Adipocyte (in vitro differentiated cells): ENCODE measurements around the gene CHST11.

Source experiments
- DNase-seq: peaks from one replicate; pipeline ENCODE4 v3.0.0-alpha.2; 2015; ENCODE audit warnings: low read depth
- H3K27me3 ChIP-seq: replicated peaks from 2 replicates; pipeline ENCODE4 v1.7.0; 2013; ENCODE audit warnings: mild to moderate bottlenecking, low read length, moderate library complexity; ENCODE audit not compliant: control insufficient read depth, insufficient read depth
- H3K36me3 ChIP-seq: 2 replicates; pipeline ENCODE4 v1.7.0; 2013; ENCODE audit warnings: low read length, mild to moderate bottlenecking, moderate library complexity; ENCODE audit not compliant: control insufficient read depth, insufficient read depth, severe bottlenecking
- H3K4me1 ChIP-seq: 2 replicates; pipeline ENCODE4 v1.7.0; 2013; ENCODE audit warnings: mild to moderate bottlenecking, low read length, moderate library complexity; ENCODE audit not compliant: control insufficient read depth, insufficient read depth
- H3K4me3 ChIP-seq: 2 replicates; pipeline ENCODE4 v1.7.0; 2013; ENCODE audit warnings: mild to moderate bottlenecking, low read length, moderate library complexity
- H3K9ac ChIP-seq: 2 replicates; pipeline ENCODE4 v1.7.0; 2013; ENCODE audit warnings: mild to moderate bottlenecking, low read length, moderate library complexity
- H3K9me3 ChIP-seq: 2 replicates; pipeline ENCODE4 v1.7.0; 2013; ENCODE audit warnings: mild to moderate bottlenecking, low read length, moderate library complexity; ENCODE audit not compliant: control insufficient read depth

Gene CHST11

DNA sequence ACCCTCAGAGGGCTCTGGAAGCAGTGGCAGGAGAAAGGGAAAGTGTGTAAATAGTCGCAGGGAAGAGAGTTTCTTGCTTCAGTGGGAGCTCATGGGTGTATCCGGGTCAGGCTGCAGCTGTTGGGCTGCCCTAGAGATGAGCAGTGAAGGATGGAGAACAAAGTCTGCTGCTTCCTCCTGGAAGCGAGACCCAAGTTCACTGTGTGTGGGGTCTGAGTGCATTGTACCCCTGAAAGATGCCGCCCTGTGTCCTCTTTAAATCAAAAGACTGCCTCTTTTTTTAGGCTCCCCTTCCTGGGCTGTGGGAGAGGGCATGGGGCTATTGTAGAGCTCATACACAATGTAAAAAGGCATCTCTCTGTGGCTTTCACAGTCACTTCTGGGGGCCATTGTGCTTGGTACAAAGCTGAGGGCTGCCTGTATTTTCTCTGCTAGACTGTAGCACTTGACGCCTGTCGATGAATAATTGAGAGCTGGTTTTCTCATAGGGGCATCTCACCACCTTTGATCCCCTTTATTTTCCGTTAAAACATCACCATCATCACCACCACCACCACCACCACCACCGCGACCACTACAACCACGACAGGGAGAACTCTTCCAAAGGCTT, 16.7 kb downstream of the CHST11 start:
- H3K4me3 ChIP-seq = no peak overlapping the region
- no peaks in the 10 kb centered on the region for H3K9me3 ChIP-seq
- DNase-seq = no peak
- H3K27me3 ChIP-seq = no peaks in the 10 kb centered on the region
- H3K36me3 ChIP-seq = no peaks in the 10 kb centered on the region
- no peaks in the 10 kb centered on the region for H3K4me1 ChIP-seq
- H3K9ac ChIP-seq = no peak overlapping the region

DNA sequence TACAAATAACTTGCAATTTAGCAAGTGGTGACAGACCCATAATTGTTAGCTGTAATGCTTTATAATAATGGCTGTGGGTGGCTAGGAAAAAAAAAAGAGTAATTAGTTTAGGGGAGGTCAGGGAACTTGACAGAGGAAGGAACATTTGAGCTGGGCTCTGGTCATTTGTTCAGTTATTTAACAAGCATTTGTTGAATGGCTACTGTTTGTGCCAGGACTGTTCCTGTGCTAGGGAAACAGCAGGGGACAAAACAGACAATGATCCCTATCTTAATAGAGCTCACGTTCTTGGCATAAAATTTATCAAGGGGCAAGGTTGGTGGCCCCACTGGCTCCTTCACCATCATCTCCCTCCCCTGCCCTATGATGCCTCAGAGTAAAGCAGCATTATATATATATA, 18.5 kb downstream of the CHST11 start:
- Histone ChIP-seq H3K4me1 (no peaks in the 10 kb centered on the region), H3K27me3 (no peaks in the 10 kb centered on the region)

DNA sequence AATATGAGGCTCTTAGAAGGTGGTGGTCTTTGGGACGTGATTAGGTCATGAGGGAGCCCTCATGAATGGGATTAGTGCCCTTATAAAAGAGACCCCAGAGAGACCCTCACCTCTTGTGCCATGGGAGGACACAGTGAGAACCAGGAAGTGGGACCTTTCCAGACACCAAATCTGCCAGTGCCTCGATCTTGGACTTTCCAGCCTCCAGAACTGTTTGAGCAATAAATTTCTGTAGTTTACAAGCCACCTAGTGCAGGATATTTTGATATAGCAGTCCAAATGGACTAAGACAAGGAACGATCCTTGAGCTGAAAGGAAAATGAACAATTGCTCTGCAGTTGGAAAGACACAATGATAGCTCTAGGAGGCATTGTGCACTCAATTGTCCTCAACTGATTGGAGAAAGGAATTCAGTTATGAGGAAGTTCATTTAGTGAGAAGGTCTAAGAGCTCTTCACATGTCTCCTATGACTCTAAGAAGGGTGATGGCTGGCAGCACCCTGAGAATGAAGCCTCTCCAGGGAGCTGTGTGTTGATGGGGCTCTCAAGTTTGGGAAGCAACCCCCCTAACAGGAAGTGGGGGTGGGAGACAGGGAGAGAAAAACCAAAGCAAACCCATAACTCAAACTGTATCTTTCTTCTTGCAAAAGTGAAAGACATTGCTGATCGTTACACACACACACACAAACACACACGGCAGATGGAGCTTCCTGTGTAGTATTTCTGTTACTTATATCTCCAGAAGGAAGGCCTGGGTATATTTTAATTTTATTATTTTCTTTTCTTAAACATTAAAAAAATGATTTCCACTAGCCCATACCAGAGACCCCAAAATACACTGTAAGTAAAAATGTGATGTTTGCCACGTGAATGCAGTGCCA, 21.0 kb downstream of the CHST11 start:
- H3K4me3 ChIP-seq = no peak overlapping the region
- no peak for DNase-seq
- H3K9ac ChIP-seq = no peak overlapping the region
- no peaks in the 10 kb centered on the region for H3K9me3 ChIP-seq
- H3K36me3 ChIP-seq = no peaks in the 10 kb centered on the region
- H3K27me3 ChIP-seq = no peaks in the 10 kb centered on the region
- H3K4me1 ChIP-seq = peaks cover 5% of the 10 kb centered on the region

More for the DNA sequence above, 18.5 kb downstream of the CHST11 start:
- no peak for DNase-seq
- H3K9me3 ChIP-seq = no peaks in the 10 kb centered on the region
- no peak overlapping the region for H3K4me3 ChIP-seq
- H3K36me3 ChIP-seq = no peaks in the 10 kb centered on the region
- no peak overlapping the region for H3K9ac ChIP-seq

DNA sequence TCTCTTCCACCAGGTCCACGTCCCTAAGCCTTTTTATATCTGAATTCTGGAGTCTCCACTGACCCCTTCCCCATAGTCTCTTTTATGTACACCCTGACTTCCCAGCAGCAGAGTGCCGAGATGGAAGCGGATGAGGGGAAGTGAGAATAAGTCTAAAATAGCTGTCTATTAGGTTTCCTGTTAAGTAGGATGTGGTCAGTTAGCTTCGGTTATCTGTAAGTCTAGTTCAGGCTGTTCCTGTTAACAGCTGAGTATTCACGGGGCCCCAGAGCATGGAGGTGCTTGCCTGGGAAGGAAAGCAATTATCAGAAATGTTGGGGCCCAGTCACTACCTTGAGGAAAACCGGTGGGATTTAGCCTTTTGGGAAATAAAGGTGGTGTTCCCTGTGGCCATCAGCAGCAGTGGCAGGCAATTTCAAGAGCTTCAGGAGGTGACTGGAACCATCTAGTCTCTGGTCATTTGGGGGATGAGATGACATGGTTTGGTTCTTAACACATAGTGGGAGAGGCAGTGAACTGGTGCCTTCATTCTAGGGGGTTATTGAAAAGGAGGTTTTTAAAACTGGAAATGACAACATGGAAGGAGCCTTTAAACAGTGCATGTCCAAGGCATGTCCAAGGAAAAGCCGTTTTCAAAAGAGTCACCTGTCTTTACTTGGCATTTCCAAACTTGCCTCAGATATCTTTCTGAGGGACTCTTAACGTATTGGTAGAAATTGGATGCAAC, 21.8 kb downstream of the CHST11 start:
- DNase-seq = no peak
- no peaks in the 10 kb centered on the region for H3K36me3 ChIP-seq
- no peak overlapping the region for H3K4me3 ChIP-seq
- no peak overlapping the region for H3K9ac ChIP-seq
- H3K9me3 ChIP-seq = no peaks in the 10 kb centered on the region
- H3K4me1 ChIP-seq = peaks cover 5% of the 10 kb centered on the region
- no peaks in the 10 kb centered on the region for H3K27me3 ChIP-seq

DNA sequence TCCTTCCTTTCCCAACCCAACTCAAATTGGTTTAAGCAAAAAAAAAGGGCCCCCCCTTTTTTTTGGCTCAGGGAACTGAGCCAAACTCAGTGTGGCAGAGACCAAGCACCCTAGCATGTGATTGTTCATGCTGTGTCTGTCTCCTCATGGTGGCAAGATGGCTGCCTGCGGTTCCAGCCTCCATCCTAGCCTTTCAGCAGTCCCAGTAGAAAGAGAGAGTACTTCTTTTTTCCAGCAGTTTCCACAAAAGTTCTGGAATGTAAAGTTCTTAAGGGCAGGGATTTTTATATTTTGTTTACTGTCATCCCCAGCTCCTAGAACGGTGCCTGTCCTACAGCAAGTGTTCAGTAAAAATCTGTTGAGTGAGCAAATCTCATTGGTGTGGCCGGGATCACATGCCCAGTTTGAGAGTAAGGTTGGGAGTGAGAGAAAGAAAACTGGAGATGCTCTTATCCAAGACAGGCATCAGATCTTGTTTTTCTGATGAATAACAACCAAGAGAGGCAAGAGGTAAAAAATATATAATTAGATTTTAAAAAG, 22.4 kb downstream of the CHST11 start:
- no peak overlapping the region for H3K9ac ChIP-seq

DNA sequence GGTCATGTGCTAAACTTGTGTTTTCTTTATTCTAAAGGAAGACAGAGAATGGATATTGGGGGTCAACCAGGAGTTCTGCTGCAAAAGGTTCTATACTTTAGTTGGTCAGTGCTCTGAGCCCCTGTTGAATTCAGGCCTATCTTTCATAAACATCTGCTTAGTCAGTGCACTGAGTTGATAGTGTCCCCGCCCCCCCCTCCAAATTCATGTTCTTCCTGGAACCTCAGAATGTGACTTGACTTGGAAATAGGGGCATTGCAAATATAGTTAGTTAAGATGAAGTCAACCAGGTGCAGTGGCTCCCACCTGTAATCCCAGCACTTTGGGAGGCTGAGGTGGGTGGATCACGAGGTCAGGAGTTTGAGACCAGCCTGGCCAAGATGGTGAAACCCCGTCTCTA, 23.3 kb downstream of the CHST11 start:
- H3K4me1 ChIP-seq = peaks cover 5% of the 10 kb centered on the region
- H3K9me3 ChIP-seq = no peaks in the 10 kb centered on the region
- DNase-seq = no peak
- no peaks in the 10 kb centered on the region for H3K36me3 ChIP-seq
- H3K27me3 ChIP-seq = no peaks in the 10 kb centered on the region
- H3K4me3 ChIP-seq = no peak overlapping the region
- H3K9ac ChIP-seq = no peak overlapping the region

More for the DNA sequence above, 22.4 kb downstream of the CHST11 start:
- no peaks in the 10 kb centered on the region for H3K27me3 ChIP-seq
- DNase-seq = no peak
- no peaks in the 10 kb centered on the region for H3K36me3 ChIP-seq
- H3K4me3 ChIP-seq = no peak overlapping the region
- H3K9me3 ChIP-seq = no peaks in the 10 kb centered on the region
- H3K4me1 ChIP-seq = peaks cover 5% of the 10 kb centered on the region

DNA sequence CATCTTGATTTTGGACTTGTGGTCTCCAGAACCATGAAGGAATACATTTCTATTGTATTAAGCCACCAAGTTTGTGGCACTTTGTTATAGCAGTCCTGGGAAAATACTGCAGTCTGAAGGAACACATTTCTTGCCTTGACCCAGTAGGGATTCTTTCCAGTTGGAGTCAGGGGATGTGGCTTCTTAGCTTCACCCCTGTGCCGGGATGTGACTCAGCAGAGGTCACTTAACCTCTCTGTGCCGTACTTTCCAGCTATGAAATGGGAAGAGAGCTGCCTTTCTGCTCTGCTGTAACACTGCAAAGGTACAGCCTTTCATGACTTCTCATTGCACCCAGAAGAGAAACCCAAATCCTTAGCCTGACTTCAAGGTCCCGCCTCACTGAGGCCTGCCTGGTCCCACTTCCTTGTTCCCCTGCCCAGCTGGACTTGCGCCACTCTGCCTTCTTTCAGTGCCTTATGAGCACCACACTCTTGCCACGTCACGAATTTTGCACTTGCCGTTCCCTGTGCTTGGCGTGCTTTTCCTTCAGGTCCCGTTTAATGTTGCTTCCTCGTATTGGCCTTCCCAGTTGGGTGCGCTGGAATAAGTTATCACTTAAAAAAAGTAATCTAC, 24.2 kb downstream of the CHST11 start:
- no peaks in the 10 kb centered on the region for H3K9me3 ChIP-seq
- no peak overlapping the region for H3K4me3 ChIP-seq
- no peak overlapping the region for H3K9ac ChIP-seq
- no peaks in the 10 kb centered on the region for H3K36me3 ChIP-seq
- peaks cover 5% of the 10 kb centered on the region for H3K4me1 ChIP-seq
- H3K27me3 ChIP-seq = no peaks in the 10 kb centered on the region
- DNase-seq = no peak

DNA sequence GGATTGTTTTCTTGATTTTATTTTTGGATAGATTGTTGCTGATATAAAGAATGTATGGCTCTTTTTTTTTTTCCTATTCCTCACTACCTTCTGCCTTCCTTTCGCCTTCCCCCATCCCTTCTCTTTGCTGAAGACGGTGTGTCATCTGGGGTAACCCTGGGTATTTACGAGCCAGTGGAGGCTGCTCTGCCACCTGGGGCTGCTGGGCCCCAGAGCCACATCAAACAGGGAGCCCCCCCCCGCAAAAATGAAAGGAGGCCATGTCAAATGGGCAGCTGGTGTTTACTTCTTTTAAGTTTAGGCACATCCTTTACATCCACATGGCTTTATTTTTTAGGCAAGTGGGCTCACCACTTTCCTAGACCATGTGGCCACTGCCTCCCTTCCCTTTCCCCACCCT, 25.4 kb downstream of the CHST11 start:
- H3K4me1 ChIP-seq = peaks cover 13% of the 10 kb centered on the region
- no peaks in the 10 kb centered on the region for H3K36me3 ChIP-seq
- H3K4me3 ChIP-seq = no peak overlapping the region
- no peak overlapping the region for H3K9ac ChIP-seq
- no peaks in the 10 kb centered on the region for H3K9me3 ChIP-seq
- no peaks in the 10 kb centered on the region for H3K27me3 ChIP-seq
- no peak for DNase-seq

DNA sequence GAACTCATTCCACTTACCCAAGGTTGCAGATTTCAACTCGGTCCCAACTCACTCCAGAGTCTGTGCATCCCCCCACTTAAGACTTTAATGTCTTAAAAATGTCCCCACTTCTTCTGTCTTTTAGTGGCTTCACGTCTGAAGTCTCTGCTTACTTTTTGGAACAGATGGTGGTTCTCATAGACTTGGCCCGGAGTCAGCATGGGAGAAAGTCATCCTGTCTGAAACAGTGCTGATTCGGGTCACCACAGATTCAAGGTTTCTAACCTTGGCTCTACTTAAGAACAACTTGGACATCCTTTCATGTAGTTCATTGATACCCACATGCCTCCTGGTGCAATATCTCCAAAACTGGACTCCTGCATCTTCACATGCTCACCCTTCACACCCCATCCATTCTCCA, 26.0 kb downstream of the CHST11 start:
- H3K4me3 ChIP-seq = no peak overlapping the region
- no peak for DNase-seq
- H3K36me3 ChIP-seq = no peaks in the 10 kb centered on the region
- H3K9ac ChIP-seq = no peak overlapping the region
- no peaks in the 10 kb centered on the region for H3K9me3 ChIP-seq
- H3K4me1 ChIP-seq = peaks cover 15% of the 10 kb centered on the region
- H3K27me3 ChIP-seq = no peaks in the 10 kb centered on the region

DNA sequence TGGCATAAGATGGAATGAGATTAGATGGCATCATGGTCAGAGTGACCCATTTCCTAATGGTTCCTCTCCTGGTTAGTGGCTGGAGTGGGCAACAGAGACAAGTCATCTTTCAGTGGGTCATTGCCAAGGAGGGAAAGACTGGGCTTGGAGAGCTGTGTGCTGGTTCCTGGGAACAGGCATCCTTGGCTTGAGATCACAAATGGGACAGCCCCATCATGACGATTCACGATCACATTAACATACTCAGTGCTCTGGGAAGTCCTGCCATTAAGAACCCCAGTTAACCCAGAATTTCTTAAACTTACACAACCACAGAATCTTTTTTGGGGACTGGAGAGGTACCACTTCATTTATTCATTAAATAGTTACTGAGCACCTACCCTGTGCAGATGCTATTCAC, 27.3 kb downstream of the CHST11 start:
- H3K36me3 ChIP-seq = no peaks in the 10 kb centered on the region
- H3K4me3 ChIP-seq = no peak overlapping the region
- H3K4me1 ChIP-seq = peaks cover 15% of the 10 kb centered on the region
- H3K27me3 ChIP-seq = no peaks in the 10 kb centered on the region
- no peak overlapping the region for H3K9ac ChIP-seq
- no peak for DNase-seq
- no peaks in the 10 kb centered on the region for H3K9me3 ChIP-seq
